ENCODE results near the gene SLC10A2. TPM values are rescaled to one million over a fixed set of nuclear protein-coding genes. Genes with fewer than 3 reads are reported as not detected.

Gene SLC10A2
- total and polyA plus RNA-seq, 2 of the 4 experiments (the other 2 are of a cell fraction) = not detected

- CTCF ChIA-PET = no interaction called here
These were observed 11.9 kb upstream of the SLC10A2 start for GRCh38 chr13:103078158-103078557.

More at GRCh38 chr13:103078158-103078557, 11.9 kb upstream of the SLC10A2 start:
- POLR2A ChIA-PET (ENCODE audit: unreplicated experiment) = no interaction called here
- no peak overlapping the region for H3K9ac ChIP-seq (ENCODE audit: low read depth, low read length)
- H3K27me3 ChIP-seq (ENCODE audit: control insufficient read depth, insufficient read depth, low read length) = no peaks in the 10 kb centered on the region
- DNase-seq = no peak
- H3K4me2 ChIP-seq (ENCODE audit: low read depth, low read length) = no peak overlapping the region
- no peak for ATAC-seq (ENCODE audit: low read depth)
- H3K4ac ChIP-seq (ENCODE audit: low read depth, low read length) = no peak overlapping the region
- TF ChIP-seq CTCF (conservative IDR thresholded peaks at IDR 0.05; ENCODE audit: low read depth, low read length) (no peak), BHLHE40 (IDR thresholded peaks at IDR 0.05; ENCODE audit: low read depth, low read length) (no peak), NFE2L2 (IDR thresholded peaks at IDR 0.05; ENCODE audit: low read depth, low read length) (no peak), POLR2A (IDR thresholded peaks at IDR 0.05; ENCODE audit: low read depth, low read length) (no peak), RCOR1 (IDR thresholded peaks at IDR 0.05; ENCODE audit: insufficient replicate concordance, low read length) (no peak), FOS (IDR thresholded peaks at IDR 0.05; ENCODE audit: low read depth, low read length) (no peak), RFX5 (IDR thresholded peaks at IDR 0.05; ENCODE audit: low read depth, low read length) (no peak), USF2 (IDR thresholded peaks at IDR 0.05; ENCODE audit: low read depth, low read length) (no peak), ELK1 (IDR thresholded peaks at IDR 0.05; ENCODE audit: borderline replicate concordance, low read depth, low read length) (no peak), CEBPB (IDR thresholded peaks at IDR 0.05; ENCODE audit: low read depth, low read length) (no peak), MAZ (IDR thresholded peaks at IDR 0.05; ENCODE audit: borderline replicate concordance, low read depth, low read length) (no peak), MAFK (IDR thresholded peaks at IDR 0.05; ENCODE audit: low read depth, low read length) (no peak), CHD1 (IDR thresholded peaks at IDR 0.05; ENCODE audit: low read depth, low read length) (no peak), MXI1 (IDR thresholded peaks at IDR 0.05; ENCODE audit: borderline replicate concordance, low read depth, low read length) (no peak), RAD21 (IDR thresholded peaks at IDR 0.05; ENCODE audit: low read length) (no peak), SMC3 (IDR thresholded peaks at IDR 0.05; ENCODE audit: low read depth, low read length) (no peak)
- H3K9me3 ChIP-seq (ENCODE audit: control insufficient read depth, insufficient read depth, low read length) = peaks cover 5% of the 10 kb centered on the region; the same call in 1 of the 2 replicates
- intact Hi-C loops (cut with micrococcal nuclease) (no loop called here), dilution Hi-C loops (cut with HindIII; ENCODE audit: low sequenced_read_pairs, unreplicated experiment) (no loop called here), in situ Hi-C loops (cut with MboI; ENCODE audit: low sequenced_read_pairs) (no loop called here)
- H3K9me1 ChIP-seq (ENCODE audit: insufficient read depth, low read length) = no peaks in the 10 kb centered on the region
- no peak overlapping the region for H2BK120ac ChIP-seq (ENCODE audit: low read depth, low read length)
- H2BK15ac ChIP-seq (ENCODE audit: low read depth, low read length) = no peak overlapping the region
- no peaks in the 10 kb centered on the region for H3K36me3 ChIP-seq (ENCODE audit: control insufficient read depth, insufficient read depth, low read length)
- no peak overlapping the region for H2BK20ac ChIP-seq (ENCODE audit: low read depth, low read length)
- H3K56ac ChIP-seq (ENCODE audit: extremely low read depth, insufficient read depth, low read length) = no peak overlapping the region
- H4K20me1 ChIP-seq (ENCODE audit: insufficient read depth, low read length) = no peaks in the 10 kb centered on the region
- WGBS, 2 experiments (ENCODE audit: extremely low coverage in 2 of 2, insufficient read length in 1 of 2) = no CpG with 5 or more reads among the region's 5 CpGs
- H4K5ac ChIP-seq (ENCODE audit: low read depth, low read length) = no peak overlapping the region
- H3K23ac ChIP-seq (ENCODE audit: low read depth, low read length) = no peak overlapping the region
- no peak overlapping the region for H2AK9ac ChIP-seq (replicated peaks; ENCODE audit: low read depth, low read length, poor library complexity)
- no peak overlapping the region for H2AFZ ChIP-seq (replicated peaks; ENCODE audit: low read length, poor library complexity)
- no peak overlapping the region for H3K4me3 ChIP-seq (ENCODE audit: insufficient read depth, low read depth, low read length)
- no peak overlapping the region for H2BK5ac ChIP-seq (ENCODE audit: low read depth, low read length, poor library complexity, severe bottlenecking)
- H4K91ac ChIP-seq (ENCODE audit: insufficient read depth, low read depth, low read length) = no peak overlapping the region
- H3K18ac ChIP-seq (ENCODE audit: low read depth, low read length) = no peak overlapping the region
- H3K27ac ChIP-seq (ENCODE audit: insufficient read depth, low read length) = no peak overlapping the region
- H3K14ac ChIP-seq (replicated peaks; ENCODE audit: low read depth, low read length) = no peak overlapping the region
- H4K8ac ChIP-seq (ENCODE audit: low read depth in 2 of 2, low read length in 2 of 2) = no peak overlapping the region
- no TSS peak for BruUV-seq (replicated peaks)
- no peaks in the 10 kb centered on the region for H3K4me1 ChIP-seq (ENCODE audit: control insufficient read depth, insufficient read depth, low read length)
- H3K79me1 ChIP-seq (ENCODE audit: low read depth in 1 of 2, low read length in 2 of 2) = no peaks in the 10 kb centered on the region
- H2AK5ac ChIP-seq (ENCODE audit: low read depth, low read length) = no peak overlapping the region

Data from IMR-90 (cell line).